H1 (cell line): ENCODE results near the gene DHRS3. TPM values are rescaled to one million over a fixed set of nuclear protein-coding genes. Genes with fewer than 3 reads are reported as not detected.

Source experiments
- CTCF ChIA-PET: fragments of 300-600 bp; sonication (Branson Sonifier 250); formaldehyde crosslinking; loops from one replicate; lab custom pipeline; 2021; ENCODE audit not compliant: partially characterized antibody; lab: Charles Lee
- POLR2A ChIA-PET: fragments of 300-600 bp; sonication (Branson Sonifier 250); formaldehyde crosslinking; loops from one replicate; lab custom pipeline; 2021; ENCODE audit warnings: inconsistent platforms; ENCODE audit not compliant: partially characterized antibody; lab: Charles Lee
- DNase-seq, 2 experiments: peaks; one replicate each; pipeline versions ENCODE4 v3.0.0 to v3.0.0-alpha.2; 2010 to 2022; ENCODE audit warnings: low spot score in 2 of 2, low read depth in 1 of 2, mixed read lengths in 1 of 2
- FAIRE-seq: peaks from 2 replicates; lab custom pipeline; 2011; peaks lifted over from hg19 to GRCh38; lab: Jason Lieb, UNC
- H2AFZ ChIP-seq: 2 replicates; pipeline ENCODE4 v1.8.1; 2012; ENCODE audit warnings: low read length, inconsistent platforms
- H2AK5ac ChIP-seq: 2 replicates; pipeline ENCODE4 v1.6.1; 2013; ENCODE audit warnings: low read depth, low read length
- H2BK120ac ChIP-seq: replicated peaks from 2 replicates; pipeline ENCODE3; 2013; ENCODE audit warnings: low read depth, low read length, inconsistent platforms
- H2BK12ac ChIP-seq: 2 replicates; pipeline ENCODE4 v1.6.1; 2013; ENCODE audit warnings: low read depth, low read length
- H2BK15ac ChIP-seq: 2 replicates; pipeline ENCODE4 v1.6.1; 2013; ENCODE audit warnings: low read length
- H2BK20ac ChIP-seq: 2 replicates; pipeline ENCODE4 v1.6.1; 2013; ENCODE audit warnings: low read length
- H2BK5ac ChIP-seq: 2 replicates; pipeline ENCODE4 v1.6.1; 2013; ENCODE audit warnings: low read depth, low read length
- H3K14ac ChIP-seq: 2 replicates; pipeline ENCODE4 v1.6.1; 2013; ENCODE audit warnings: inconsistent platforms; ENCODE audit not compliant: insufficient read length
- H3K18ac ChIP-seq: 2 replicates; pipeline ENCODE4 v1.6.1; 2013; ENCODE audit warnings: low read length; ENCODE audit errors: extremely low read depth
- H3K23ac ChIP-seq: 2 replicates; pipeline ENCODE4 v1.6.1; 2013; ENCODE audit warnings: inconsistent platforms; ENCODE audit not compliant: insufficient read length
- H3K23me2 ChIP-seq: 2 replicates; pipeline ENCODE4 v1.6.1; 2013; ENCODE audit warnings: low read depth, low read length
- H3K27ac ChIP-seq: 2 replicates; pipeline ENCODE4 v1.6.1; 2011; ENCODE audit warnings: low read depth, low read length, inconsistent platforms
- H3K27me3 ChIP-seq, 4 experiments: replicated peaks in 1 of 4; 1 replicate in 1 of 4; 2 replicates in 3 of 4; pipeline versions ENCODE4 v1.6.1 to v1.8.1; 2011 to 2013; ENCODE audit warnings: low read length in 3 of 4, mild to moderate bottlenecking in 3 of 4, inconsistent platforms in 2 of 4, mixed read lengths in 2 of 4, moderate library complexity in 1 of 4; ENCODE audit not compliant: control insufficient read depth in 3 of 4, insufficient read depth in 3 of 4; ENCODE audit errors: extremely low read depth in 1 of 4
- H3K36me3 ChIP-seq, 4 experiments: 2 replicates each; pipeline versions ENCODE4 v1.6.1 to v1.8.1; 2011 to 2013; ENCODE audit warnings: mild to moderate bottlenecking in 4 of 4, low read length in 3 of 4, moderate library complexity in 2 of 4, control low read depth in 1 of 4, inconsistent platforms in 1 of 4; ENCODE audit not compliant: insufficient read depth in 4 of 4, control insufficient read depth in 2 of 4
- H3K4ac ChIP-seq: replicated peaks from 2 replicates; pipeline ENCODE3; 2013; ENCODE audit warnings: low read length, low read depth, mixed read lengths, inconsistent platforms; ENCODE audit not compliant: insufficient read length
- H3K4me1 ChIP-seq, 4 experiments: replicated peaks in 1 of 4; 1 replicate in 1 of 4; 2 replicates in 3 of 4; pipeline versions ENCODE4 v1.6.1 to v1.8.1; 2011 to 2013; ENCODE audit warnings: low read length in 3 of 4, inconsistent platforms in 2 of 4, mixed read lengths in 1 of 4; ENCODE audit not compliant: insufficient read depth in 4 of 4, control insufficient read depth in 3 of 4
- H3K4me2 ChIP-seq, 2 experiments: 2 replicates each; pipeline versions ENCODE4 v1.6.1 to v1.8.1; 2011 to 2013; ENCODE audit warnings: low read depth in 2 of 2, low read length in 2 of 2, control low read depth in 1 of 2, inconsistent platforms in 1 of 2, mild to moderate bottlenecking in 1 of 2; ENCODE audit not compliant: insufficient read depth in 1 of 2
- H3K4me3 ChIP-seq, 4 experiments: fragments of 200-600, 300-600 bp in 1 of 4; sonication (generic), shearing (Covaris generic), sonication (Bioruptor Twin) in 1 of 4; 2 replicates each; pipeline versions ENCODE4 v1.5.1 to v1.8.1; 2011 to 2016; ENCODE audit warnings: low read length in 4 of 4, low read depth in 3 of 4, control low read depth in 2 of 4, inconsistent platforms in 2 of 4, mild to moderate bottlenecking in 2 of 4, mixed read lengths in 1 of 4, moderate library complexity in 1 of 4; ENCODE audit not compliant: insufficient read depth in 2 of 4; ENCODE audit errors: extremely low read depth in 1 of 4
- H3K56ac ChIP-seq: replicated peaks from 2 replicates; pipeline ENCODE3; 2013; ENCODE audit warnings: low read depth, mild to moderate bottlenecking, mixed read lengths, low read length, inconsistent platforms; ENCODE audit not compliant: insufficient read length
- H3K79me1 ChIP-seq: 2 replicates; pipeline ENCODE4 v1.6.1; 2013; ENCODE audit warnings: low read depth, low read length, control low read depth
- H3K79me2 ChIP-seq, 2 experiments: 2 replicates each; pipeline versions ENCODE4 v1.6.1 to v1.8.1; 2012 to 2013; ENCODE audit warnings: low read length in 2 of 2, mild to moderate bottlenecking in 2 of 2, inconsistent platforms in 1 of 2; ENCODE audit not compliant: insufficient read depth in 2 of 2, control insufficient read depth in 1 of 2
- H3K9ac ChIP-seq, 4 experiments: replicated peaks in 1 of 4; 1 replicate in 1 of 4; 2 replicates in 3 of 4; pipeline versions ENCODE4 v1.6.1 to v1.8.1; 2011 to 2013; ENCODE audit warnings: low read depth in 3 of 4, low read length in 3 of 4, control low read depth in 2 of 4, mild to moderate bottlenecking in 2 of 4, moderate library complexity in 2 of 4, inconsistent platforms in 1 of 4; ENCODE audit errors: extremely low read depth in 1 of 4
- H3K9me3 ChIP-seq, 2 experiments: 2 replicates each; pipeline versions ENCODE4 v1.6.1 to v1.8.1; 2012 to 2013; ENCODE audit warnings: mild to moderate bottlenecking in 2 of 2, moderate library complexity in 2 of 2, control low read depth in 1 of 2, inconsistent platforms in 1 of 2, low read depth in 1 of 2, low read length in 1 of 2, mixed read lengths in 1 of 2; ENCODE audit not compliant: insufficient read depth in 2 of 2
- H4K20me1 ChIP-seq, 2 experiments: replicated peaks in 1 of 2; 2 replicates each; pipeline versions ENCODE3 to v1.8.1; 2011 to 2013; ENCODE audit warnings: inconsistent platforms in 2 of 2, low read length in 2 of 2, mild to moderate bottlenecking in 1 of 2; ENCODE audit not compliant: insufficient read depth in 2 of 2, control insufficient read depth in 1 of 2
- H4K5ac ChIP-seq: 2 replicates; pipeline ENCODE4 v1.6.1; 2013; ENCODE audit warnings: low read length, low read depth, mixed read lengths, inconsistent platforms; ENCODE audit not compliant: insufficient read length
- H4K8ac ChIP-seq: 2 replicates; pipeline ENCODE4 v1.8.0; 2013; ENCODE audit warnings: mild to moderate bottlenecking, moderate library complexity, low read length, inconsistent platforms; ENCODE audit not compliant: insufficient read depth; ENCODE audit errors: extremely low read depth
- H4K91ac ChIP-seq: replicated peaks from 2 replicates; pipeline ENCODE3; 2013; ENCODE audit warnings: low read length, mixed read lengths, inconsistent platforms; ENCODE audit not compliant: insufficient read length
- ASH2L ChIP-seq: fragments of 200-600, 300-600 bp; sonication (generic); IDR thresholded peaks from one replicate; pipeline ENCODE4 v1.7.1; 2017; ENCODE audit warnings: low read length
- ATF2 ChIP-seq: IDR thresholded peaks from 2 replicates; pipeline ENCODE4 v1.6.1; 2012; ENCODE audit warnings: low read length, inconsistent platforms
- BACH1 ChIP-seq: IDR thresholded peaks from 2 replicates; pipeline ENCODE4 v1.6.1; 2012; ENCODE audit warnings: low read length, improper control_type of control experiment
- CBX5 ChIP-seq: fragments of 300-800, 300-1000 bp; sonication (generic); IDR thresholded peaks from 2 replicates; pipeline ENCODE4 v1.7.1; 2016; ENCODE audit warnings: antibody characterized with exemption, low read length, low read depth
- EGR1 ChIP-seq: IDR thresholded peaks from 2 replicates; pipeline ENCODE4 v1.6.1; 2011; ENCODE audit warnings: low read depth, low read length, borderline replicate concordance
- EP300 ChIP-seq, 2 experiments: IDR thresholded peaks; 1 replicate in 1 of 2; 2 replicates in 1 of 2; pipeline ENCODE4 v1.6.1; 2011 to 2012; ENCODE audit warnings: low read depth in 2 of 2, low read length in 2 of 2, mild to moderate bottlenecking in 2 of 2, borderline replicate concordance in 1 of 2, inconsistent platforms in 1 of 2, moderate library complexity in 1 of 2
- JUN ChIP-seq: IDR thresholded peaks from 2 replicates; pipeline ENCODE4 v1.6.1; 2011; ENCODE audit warnings: low read depth, mild to moderate bottlenecking, improper control_type of control experiment, low read length
- KDM4A ChIP-seq: IDR thresholded peaks from one replicate; pipeline ENCODE4 v1.7.1; 2012; ENCODE audit warnings: low read depth, mild to moderate bottlenecking, moderate library complexity, low read length, inconsistent platforms; ENCODE audit not compliant: severe bottlenecking
- RFX5 ChIP-seq: IDR thresholded peaks from 2 replicates; pipeline ENCODE4 v1.6.1; 2011; ENCODE audit warnings: low read depth, low read length, improper control_type of control experiment, borderline replicate concordance
- SRF ChIP-seq: IDR thresholded peaks from 2 replicates; pipeline ENCODE4 v1.6.1; 2011; ENCODE audit warnings: mild to moderate bottlenecking, low read depth, low read length, moderate library complexity
- TBP ChIP-seq: IDR thresholded peaks from 2 replicates; pipeline ENCODE4 v1.6.1; 2011; ENCODE audit warnings: low read depth, low read length, improper control_type of control experiment
- TCF12 ChIP-seq: IDR thresholded peaks from 2 replicates; pipeline ENCODE4 v1.6.1; 2011; ENCODE audit warnings: low read depth, mild to moderate bottlenecking, low read length
- YY1 ChIP-seq: IDR thresholded peaks from 2 replicates; pipeline ENCODE4 v1.6.1; 2011; ENCODE audit warnings: low read depth, mild to moderate bottlenecking, low read length
- WGBS, 2 experiments: shearing (Covaris generic) in 1 of 2; methylation state at CpG; one replicate each; pipeline versions ENCODE4 v1.1.6 to v1.1.7; 2013 to 2015; ENCODE audit warnings: low lambda C conversion rate in 2 of 2, mixed read lengths in 2 of 2, inconsistent platforms in 1 of 2, low coverage in 1 of 2, missing lambda C conversion rate in 1 of 2; ENCODE audit not compliant: insufficient replicate concordance in 2 of 2, insufficient coverage in 1 of 2, insufficient read length in 1 of 2; ENCODE audit errors: extremely low coverage in 1 of 2, missing lambda C conversion rate in 1 of 2; 5-methylcytosine and 5-hydroxymethylcytosine counted together
- polyA plus RNA-seq, 7 experiments: library from polyadenylated mRNA; depleted of rRNA in 3 of 7; stranded (reverse) in 5 of 7; unstranded in 2 of 7; fragments of >200 nt in 5 of 7; fragments of 200-250 nt in 2 of 7; gene quantifications; 1 replicate in 5 of 7; 2 replicates in 1 of 7; 4 replicates in 1 of 7; pipeline versions ENCODE4 v1.2.1 to v1.2.3, GENCODE V29; 2011 to 2013; ENCODE audit warnings: missing spikeins in 2 of 7, mixed read lengths in 2 of 7
- total RNA-seq: library from RNA; stranded (reverse); fragmentation: NEBNext Ultra II Directional; extraction: Animal tissue kit (Norgen Biotek cat#: 25700); gene quantifications from 2 replicates; pipeline ENCODE4 v1.2.1, GENCODE V29; 2021

The DHRS3 gene
- total and polyA plus RNA-seq, 2 of the 8 experiments (the other 6 are each of a cell fraction or from before 2014, with no cell fraction given), result 32.5 to 36.4 TPM

DNA sequence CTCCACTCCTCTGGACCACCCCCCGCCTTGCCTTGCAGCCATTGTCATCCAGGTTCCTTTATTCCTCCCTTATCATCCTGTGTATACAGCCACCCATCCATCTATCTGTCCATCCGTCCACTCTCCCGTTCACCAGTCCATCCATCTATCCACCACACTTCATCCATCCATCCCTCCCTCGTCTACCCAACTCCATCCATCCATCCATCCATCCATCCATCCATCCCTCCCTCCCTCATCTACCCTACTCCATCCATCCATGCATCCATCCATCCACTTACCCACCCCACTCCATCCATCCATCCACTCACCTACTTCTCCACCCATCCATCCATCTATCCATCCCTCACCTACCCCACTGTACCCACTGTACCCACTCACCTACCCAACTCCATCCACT, 35.4 kb downstream of the DHRS3 start:
- POLR2A ChIA-PET, result no interaction called here
- Histone ChIP-seq H3K56ac (peak overlapping the region; percentile 42), H2AFZ (no peak overlapping the region), H3K79me2 (no peaks in the 10 kb centered on the region; a peak in 2 of 4 replicates), H3K36me3 (peaks cover 0 to 33% (median 10%) of the 10 kb centered on the region in 4 experiments; a peak in 6 of 8 replicates), H3K4ac (no peak overlapping the region), H3K4me1 (no peaks in the 10 kb centered on the region; a peak in 1 of 7 replicates), H3K9me3 (no peaks in the 10 kb centered on the region), H4K20me1 (peaks cover 0 to 18% of the 10 kb centered on the region in 2 experiments), H2BK12ac (no peak overlapping the region), H2BK5ac (no peak overlapping the region), H3K23ac (no peak overlapping the region), H2BK120ac (no peak overlapping the region), H3K18ac (no peak overlapping the region), H2BK20ac (no peak overlapping the region), H3K14ac (no peak overlapping the region), H2BK15ac (no peak overlapping the region), H3K23me2 (peaks cover 17% of the 10 kb centered on the region; the same call in 1 of the 2 replicates), H3K4me3 (no peak overlapping the region), H3K27me3 (no peaks in the 10 kb centered on the region), H4K91ac (no peak overlapping the region), H3K27ac (no peak overlapping the region), H2AK5ac (no peak overlapping the region), H3K79me1 (no peaks in the 10 kb centered on the region; the same call in 1 of the 2 replicates), H3K4me2 (no peak overlapping the region), H3K9ac (no peak overlapping the region), H4K5ac (no peak overlapping the region), H4K8ac (no peak overlapping the region)
- 90 to 100% methylated on average over 1 to 4 of the region's 4 CpGs for WGBS, 2 experiments
- CTCF ChIA-PET, result no interaction called here
- DNase-seq, result no peak
- no peak for FAIRE-seq
- TF ChIP-seq RFX5 (no peak), TBP (no peak), TCF12 (no peak), ASH2L (no peak), EGR1 (no peak), KDM4A (no peak), JUN (no peak), SRF (no peak), EP300 (IDR thresholded peaks at IDR 0.05; ENCODE audit: borderline replicate concordance in 1 of 2, low read depth in 2 of 2, low read length in 2 of 2) (no peak), BACH1 (no peak), ATF2 (no peak), YY1 (no peak), CBX5 (no peak)
